ENCODE results near the gene KCNQ1.

KCNQ1 gene

DNA sequence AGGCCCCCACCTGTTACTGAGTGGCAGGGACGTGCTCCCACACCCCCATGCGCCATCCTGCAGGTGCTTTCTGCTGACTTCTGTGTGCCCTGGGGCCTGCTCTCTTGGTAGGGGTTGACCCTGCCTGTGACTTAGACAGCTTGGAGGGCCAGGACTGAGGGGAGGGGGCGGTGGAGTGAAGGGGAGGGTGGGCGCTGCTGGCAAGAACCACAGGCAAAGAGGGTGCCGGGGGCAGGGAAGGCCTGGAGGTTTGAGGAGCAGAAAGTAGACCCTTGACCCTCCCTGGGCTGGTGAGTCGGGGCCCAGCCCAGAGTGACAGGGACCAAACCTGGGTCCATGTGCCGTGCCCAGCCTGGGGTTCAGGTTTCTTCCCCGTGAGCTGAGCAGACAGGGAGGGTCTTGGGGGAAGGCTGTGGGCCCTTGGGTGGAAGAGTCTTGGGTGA, 17.8 kb downstream of the KCNQ1 start:
- no peak for DNase-seq

GRCh38 chr11:2462986-2463765, 18.4 kb downstream of the KCNQ1 start:
- no peak for DNase-seq

GRCh38 chr11:2463766-2464277, 19.0 kb downstream of the KCNQ1 start:
- no peak for DNase-seq

DNA sequence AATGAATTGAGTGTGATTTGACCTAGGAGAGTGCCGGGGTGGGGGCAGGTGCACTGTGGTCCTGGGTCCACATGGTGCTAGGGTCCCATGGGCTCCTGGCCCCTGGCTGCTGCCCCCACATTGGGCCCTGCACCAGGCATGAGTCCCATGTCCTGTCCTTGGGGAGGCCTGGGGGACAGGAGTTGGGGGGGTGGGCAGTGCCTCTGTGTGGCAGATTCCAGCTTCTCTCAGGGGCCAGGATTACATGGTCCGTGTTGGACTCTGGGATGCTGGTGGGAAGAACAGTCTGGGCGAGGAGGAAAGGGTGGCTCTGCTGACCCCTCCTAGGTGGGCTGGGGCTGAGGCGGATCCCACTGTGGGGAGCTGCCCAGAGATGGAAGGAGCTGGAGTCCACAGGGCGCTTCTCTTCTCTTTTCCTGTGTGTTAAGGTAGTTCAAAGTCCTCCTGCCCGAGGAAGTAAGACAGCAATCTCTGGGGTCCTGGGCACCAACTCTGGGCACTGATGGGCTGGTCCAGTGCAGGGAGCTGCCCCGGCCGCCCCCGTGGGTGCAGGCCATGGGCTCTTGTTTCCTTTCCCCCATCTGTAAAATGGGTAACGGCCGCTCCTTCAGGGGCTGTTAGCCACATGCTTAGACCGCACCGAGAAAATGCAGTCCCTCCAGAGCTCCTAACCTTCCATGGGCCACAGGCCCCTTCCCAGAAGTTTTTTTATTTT, 19.8 kb downstream of the KCNQ1 start:
- DNase-seq: no peak

DNA sequence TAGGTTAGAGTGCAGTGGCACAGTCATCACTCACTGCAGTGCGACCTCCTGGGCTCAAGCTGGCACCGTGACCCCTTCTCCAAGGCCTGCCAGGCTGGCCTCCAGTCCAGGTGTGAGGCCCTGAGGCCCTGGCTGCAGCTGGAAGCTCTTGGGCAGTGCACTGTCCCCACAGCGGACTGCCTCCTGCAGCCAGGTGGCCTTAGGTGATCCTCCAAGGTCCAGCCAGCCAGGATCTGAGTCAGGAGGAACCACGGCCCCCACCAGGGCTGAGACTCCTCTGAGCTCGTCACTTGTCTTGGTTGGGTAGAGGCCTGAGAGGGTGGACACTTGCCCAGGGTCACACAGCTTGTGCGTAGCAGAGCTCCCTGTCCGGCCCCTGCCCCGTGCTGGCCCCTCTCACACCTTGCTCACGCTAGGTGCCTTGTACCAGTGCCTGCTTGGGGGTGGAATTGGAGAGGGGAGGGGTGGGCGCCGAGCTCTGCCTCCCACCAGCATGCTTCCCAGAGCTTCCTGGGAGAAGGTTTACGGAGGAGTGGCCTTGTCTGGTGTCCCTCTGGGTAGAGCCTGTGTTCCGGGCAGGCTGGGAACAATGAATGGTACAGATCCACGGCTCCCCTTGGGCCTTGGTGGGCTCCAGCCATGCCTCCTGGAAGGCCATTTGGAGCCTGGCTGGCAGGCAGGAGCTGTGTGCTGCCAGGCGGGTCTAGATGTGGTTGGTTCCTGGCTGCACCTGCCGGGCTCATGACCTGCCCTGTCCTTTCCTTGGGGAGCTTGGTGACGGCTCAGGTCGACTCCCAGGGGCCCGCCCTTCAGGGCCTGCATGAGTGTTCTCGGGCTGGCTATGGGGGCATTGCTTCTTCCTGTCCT, 20.6 kb downstream of the KCNQ1 start:
- no peak for DNase-seq

- DNase-seq: no peak
Measured at GRCh38 chr11:2466069-2466801, 21.4 kb downstream of the KCNQ1 start.

- no peak for DNase-seq
Measured at GRCh38 chr11:2466869-2467694, 22.3 kb downstream of the KCNQ1 start.

- DNase-seq: no peak
Measured at GRCh38 chr11:2467695-2468055, 22.9 kb downstream of the KCNQ1 start.

- DNase-seq: no peak
Measured at GRCh38 chr11:2468363-2469235, 23.8 kb downstream of the KCNQ1 start.

DNA sequence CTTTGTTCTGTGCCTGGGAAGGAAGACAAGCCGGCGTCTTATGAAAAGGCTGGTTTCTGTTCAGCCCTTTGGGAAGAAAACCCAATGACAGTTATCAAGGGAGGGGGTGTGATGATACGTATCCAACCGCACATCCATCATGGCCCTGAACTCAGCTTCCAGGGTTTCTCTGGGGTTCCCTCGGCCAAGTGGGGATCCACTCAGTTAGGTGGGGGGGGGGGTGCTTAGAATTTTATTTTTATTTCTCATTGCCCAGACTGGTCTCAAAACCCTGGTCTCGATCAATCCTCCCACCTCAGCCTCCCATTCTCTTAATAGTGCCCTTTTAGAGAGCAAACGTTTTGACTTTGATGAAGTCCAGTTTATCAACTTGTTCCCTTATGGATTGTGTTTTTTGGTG, 25.7 kb downstream of the KCNQ1 start:
- no peak for DNase-seq

GRCh38 chr11:2471048-2471803, 26.4 kb downstream of the KCNQ1 start:
- no peak for DNase-seq

DNA sequence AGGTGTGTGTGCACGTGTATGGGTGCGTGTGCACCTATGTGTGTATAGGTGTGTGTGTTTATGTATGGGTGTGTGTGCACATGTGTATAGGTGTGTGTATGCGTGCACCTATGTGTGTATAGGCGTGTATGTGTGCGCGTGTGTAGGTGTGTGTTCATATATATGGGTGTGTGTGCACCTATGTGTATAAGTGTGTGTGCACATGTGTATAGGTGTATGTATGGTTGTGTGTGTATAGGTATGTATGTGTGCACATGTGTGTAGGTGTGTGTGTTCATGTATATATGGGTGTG, 26.9 kb downstream of the KCNQ1 start:
- no peak for DNase-seq

DNA sequence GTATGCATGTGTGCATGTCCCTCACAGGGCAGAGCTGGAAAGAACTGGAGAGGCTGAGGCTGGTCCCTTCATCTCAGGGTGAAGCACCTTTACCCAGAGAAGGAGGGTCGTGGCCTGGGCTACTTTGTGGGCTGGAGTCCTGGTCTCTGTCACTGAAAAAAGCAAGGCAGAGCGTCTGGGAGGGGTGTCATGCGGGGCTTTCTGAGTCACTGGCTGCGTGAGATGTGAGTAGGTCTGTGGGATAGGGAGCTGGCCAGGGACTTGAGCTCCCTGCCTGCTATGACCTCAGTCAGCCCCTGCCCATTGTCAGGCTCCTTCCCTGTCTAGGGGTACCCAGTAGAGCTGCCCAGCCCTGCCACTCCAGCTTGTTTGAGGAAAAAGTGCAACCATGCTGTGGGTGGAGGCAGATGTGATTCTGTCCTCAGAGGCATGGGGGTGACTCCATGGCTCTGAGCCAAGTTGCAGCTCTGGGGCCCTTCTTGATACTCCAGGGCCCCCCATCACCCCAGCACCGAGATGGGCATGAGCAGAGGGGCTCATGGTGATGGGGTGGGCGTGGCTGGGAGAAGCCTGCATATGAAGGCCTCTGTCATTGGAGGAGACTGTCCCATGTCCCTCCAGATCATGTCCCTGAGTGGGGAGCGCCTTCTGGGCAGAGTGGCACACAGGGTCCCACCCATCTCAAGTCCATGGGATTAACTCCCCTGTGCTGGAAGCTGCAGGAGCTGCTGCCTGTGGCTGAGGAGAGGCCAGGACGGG, 27.8 kb downstream of the KCNQ1 start:
- no peak for DNase-seq

DNA sequence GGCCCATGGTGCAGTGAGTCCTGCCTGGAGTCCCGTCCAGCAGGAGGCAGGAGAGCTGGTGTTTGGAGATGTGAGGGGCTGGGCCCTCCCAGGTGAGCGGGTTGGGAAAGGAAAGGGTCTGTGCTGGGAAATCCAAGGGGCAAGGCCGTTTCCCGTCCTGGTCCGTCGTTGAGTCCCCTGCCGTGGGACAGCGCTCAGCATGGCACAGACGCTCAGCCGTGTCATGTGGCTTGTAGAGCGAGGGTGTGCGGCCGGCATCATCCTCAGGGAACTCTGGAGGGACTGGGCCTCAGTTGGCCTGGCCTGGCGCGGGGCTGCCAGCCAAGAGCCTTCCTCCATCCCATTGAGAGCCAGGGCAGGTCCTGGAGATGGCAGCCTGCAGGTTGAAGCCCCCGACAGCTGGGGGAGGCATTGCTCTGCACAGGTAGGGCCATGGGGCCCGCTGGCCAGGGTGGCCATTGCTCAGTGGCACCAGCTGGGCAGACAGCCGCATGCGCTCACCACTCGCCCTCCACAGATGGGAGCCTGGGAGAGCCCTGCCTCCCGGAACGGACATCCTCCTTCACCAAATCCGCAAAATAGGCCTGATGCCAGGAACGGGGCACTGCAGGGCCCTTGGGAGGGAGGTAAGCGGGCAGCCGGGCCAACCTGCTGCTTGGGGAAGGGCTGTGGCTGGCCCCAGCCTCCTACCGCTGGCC, 28.7 kb downstream of the KCNQ1 start:
- DNase-seq: no peak

DNA sequence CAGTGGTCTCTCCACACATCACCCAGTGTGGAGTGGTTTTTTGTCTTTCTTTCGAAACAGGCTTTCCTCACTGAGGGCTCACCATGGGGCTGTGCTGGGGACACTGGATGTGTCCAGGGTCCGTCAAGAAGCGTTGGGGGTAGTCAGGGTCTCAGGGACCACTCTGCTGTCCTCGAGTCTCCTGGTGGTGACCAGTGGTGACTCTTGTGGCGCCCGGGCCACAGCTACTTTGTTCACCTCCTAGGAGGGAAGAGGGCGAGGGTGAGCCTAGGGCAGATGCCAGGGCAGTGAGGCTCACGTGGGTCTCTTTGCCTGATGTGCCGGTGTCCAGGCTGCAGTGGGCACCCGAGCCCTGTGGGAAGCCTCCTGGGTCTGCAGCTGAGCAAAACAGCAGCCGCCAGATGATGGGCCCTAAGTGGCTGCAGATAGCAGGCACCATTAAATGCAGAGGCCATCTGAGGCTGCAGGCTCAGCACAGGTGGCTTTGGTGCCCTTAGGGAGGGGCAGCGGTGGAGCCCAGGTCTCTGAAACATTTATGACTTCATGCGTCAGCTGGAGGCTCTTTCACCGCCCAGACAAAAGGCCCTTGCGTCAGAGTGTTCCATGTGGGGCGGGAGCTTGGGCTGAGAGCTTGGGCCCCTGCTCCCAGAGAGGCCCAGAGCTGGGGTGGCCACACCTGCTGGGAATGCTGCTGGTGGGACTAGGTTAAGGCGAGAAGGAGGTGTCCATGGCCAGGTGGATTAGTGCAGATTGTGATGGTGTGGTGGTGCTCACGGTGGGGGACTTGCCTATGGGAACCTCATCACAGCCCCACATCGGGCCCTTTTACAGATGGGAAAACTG, 29.5 kb downstream of the KCNQ1 start:
- no peak for DNase-seq

DNA sequence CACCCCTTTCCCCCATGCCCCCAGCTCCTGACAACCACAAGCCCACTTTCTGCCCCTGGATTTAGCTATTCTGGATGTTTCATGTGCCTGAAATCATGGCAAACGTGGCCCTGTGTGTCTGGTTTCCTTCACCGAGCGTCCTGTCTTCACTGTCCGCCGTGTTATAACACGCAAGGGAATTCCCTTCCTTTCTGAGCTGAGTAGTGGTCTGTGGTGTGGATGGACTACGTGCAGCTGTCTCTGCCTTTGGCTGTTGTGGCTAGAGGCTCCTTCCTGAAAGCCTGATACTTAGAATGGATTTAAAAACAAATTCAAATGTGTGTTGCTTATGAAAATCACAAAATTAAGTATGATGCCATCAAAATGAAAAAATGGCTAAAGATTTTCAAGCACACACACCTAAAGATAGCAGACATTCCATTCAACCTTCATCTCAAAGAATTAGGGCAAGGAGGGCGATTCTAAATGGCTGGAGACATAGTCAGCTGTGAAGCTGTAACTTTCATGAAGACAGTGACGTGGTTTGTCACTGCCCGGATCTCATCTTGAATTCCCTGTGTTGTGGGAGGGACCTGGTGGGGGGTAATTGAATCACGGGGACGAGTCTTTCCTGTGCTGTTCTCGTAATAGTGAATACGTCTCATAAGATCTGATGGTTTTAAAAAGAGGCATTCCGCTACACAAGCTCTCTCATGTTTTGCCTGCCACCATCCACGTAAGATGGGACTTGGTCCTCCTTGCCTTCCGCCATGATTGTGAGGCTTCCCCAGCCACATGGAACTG, 30.5 kb downstream of the KCNQ1 start:
- no peak for DNase-seq

- no peak for DNase-seq
Measured at GRCh38 chr11:2477254-2477653, 32.4 kb downstream of the KCNQ1 start.
